GM23248 (cell line): ENCODE results near the gene RNF26. TPM values are rescaled to one million over a fixed set of nuclear protein-coding genes. Genes with fewer than 3 reads are reported as not detected.

ENCODE experiments used
- DNase-seq: peaks from one replicate; pipeline ENCODE4 v3.0.0-alpha.2; 2015
- H2AFZ ChIP-seq: fragments of 200-600 bp; sonication (generic); 2 replicates; pipeline ENCODE4 v1.6.1; 2016; ENCODE audit warnings: antibody characterized with exemption
- H3F3A ChIP-seq: fragments of 200-600 bp; sonication (generic); 2 replicates; pipeline ENCODE4 v1.6.1; 2016; ENCODE audit warnings: mild to moderate bottlenecking, antibody characterized with exemption, mixed run types; ENCODE audit not compliant: insufficient read depth
- H3K27ac ChIP-seq: fragments of 200-600 bp; sonication (generic); 2 replicates; pipeline ENCODE4 v1.5.1; 2016; ENCODE audit warnings: mild to moderate bottlenecking
- H3K27me3 ChIP-seq: fragments of 200-600 bp; sonication (generic); replicated peaks from 2 replicates; pipeline ENCODE4 v1.6.1; 2016; ENCODE audit warnings: mild to moderate bottlenecking; ENCODE audit not compliant: insufficient read depth
- H3K36me3 ChIP-seq: fragments of 200-600 bp; sonication (generic); 2 replicates; pipeline ENCODE4 v1.6.1; 2016; ENCODE audit warnings: low read depth, mild to moderate bottlenecking
- H3K4me1 ChIP-seq: fragments of 200-600 bp; sonication (generic); 2 replicates; pipeline ENCODE4 v1.6.1; 2016; ENCODE audit warnings: mild to moderate bottlenecking; ENCODE audit not compliant: insufficient read depth
- H3K4me2 ChIP-seq: fragments of 200-600 bp; sonication (generic); one replicate; pipeline ENCODE4 v1.6.1; 2016; ENCODE audit warnings: mild to moderate bottlenecking; ENCODE audit not compliant: unreplicated experiment
- H3K4me3 ChIP-seq: fragments of 200-600 bp; sonication (generic); 2 replicates; pipeline ENCODE4 v1.5.1; 2016; ENCODE audit warnings: mild to moderate bottlenecking
- H3K79me2 ChIP-seq: fragments of 200-600 bp; sonication (generic); 2 replicates; pipeline ENCODE4 v1.6.1; 2016; ENCODE audit warnings: mild to moderate bottlenecking; ENCODE audit not compliant: insufficient read depth
- H3K9ac ChIP-seq: fragments of 200-600 bp; sonication (generic); 2 replicates; pipeline ENCODE4 v1.6.1; 2016; ENCODE audit warnings: mild to moderate bottlenecking
- H3K9me2 ChIP-seq: fragments of 200-600 bp; sonication (generic); 2 replicates; pipeline ENCODE4 v1.6.1; 2016; ENCODE audit warnings: mixed run types, mild to moderate bottlenecking, moderate library complexity; ENCODE audit not compliant: insufficient read depth
- H3K9me3 ChIP-seq: fragments of 200-600 bp; sonication (generic); one replicate; pipeline ENCODE4 v1.6.1; 2017; ENCODE audit warnings: low read depth
- H4K20me1 ChIP-seq: fragments of 200-600 bp; sonication (generic); 2 replicates; pipeline ENCODE4 v1.6.0; 2016; ENCODE audit not compliant: insufficient read depth
- EZH2 ChIP-seq: fragments of 200-600 bp; sonication (generic); IDR thresholded peaks from 2 replicates; pipeline ENCODE4 v1.6.1; 2018; ENCODE audit warnings: antibody characterized with exemption, mild to moderate bottlenecking; ENCODE audit not compliant: insufficient read depth, poor library complexity, severe bottlenecking
- EZH2phosphoT487 ChIP-seq: fragments of 200-600 bp; sonication (generic); IDR thresholded peaks from 2 replicates; pipeline ENCODE4 v1.6.1; 2018; ENCODE audit warnings: antibody characterized with exemption, moderate library complexity, mild to moderate bottlenecking, low read depth; ENCODE audit not compliant: insufficient read depth
- WGBS, 2 experiments: methylation state at CpG; one replicate each; pipeline ENCODE4 v1.1.6; 2015 to 2017; ENCODE audit warnings: low lambda C conversion rate in 2 of 2, low coverage in 1 of 2; ENCODE audit errors: missing lambda C conversion rate in 2 of 2; 5-methylcytosine and 5-hydroxymethylcytosine counted together
- in situ Hi-C: fragments of 300-500 bp; cut with MboI; formaldehyde crosslinking; loops from 2 replicates; pipeline ENCODE4 v1.15.0; 2020
- polyA plus RNA-seq: library from polyadenylated mRNA; unstranded; fragments of >200 nt; fragmentation: Nextera tagmentation; extraction: Ambion mirVana; gene quantifications from 2 replicates; pipeline ENCODE4 v1.2.1, GENCODE V29; 2016
- total RNA-seq: library from RNA; depleted of rRNA; stranded (reverse); fragments of >200 nt; shearing (Covaris generic); gene quantifications from 2 replicates; pipeline ENCODE4 v1.2.3, GENCODE V29; 2014

Gene RNF26
- total and polyA plus RNA-seq, 2 experiments from 2014 or later = 8.0 to 49.5 TPM

GRCh38 chr11:119310682-119311052 lies 23.7 kb upstream of the RNF26 start:
- Histone ChIP-seq H4K20me1 (no peaks in the 10 kb centered on the region), H3K36me3 (no peaks in the 10 kb centered on the region), H3K9me3 (no peaks in the 10 kb centered on the region), H2AFZ (no peak overlapping the region), H3F3A (0 out of 2 replicates have a peak, but pooled peaks cover 13% of the 10 kb centered on the region), H3K27me3 (no peaks in the 10 kb centered on the region), H3K79me2 (no peaks in the 10 kb centered on the region), H3K4me3 (no peak overlapping the region), H3K9ac (no peak overlapping the region), H3K27ac (no peak overlapping the region), H3K9me2 (no peaks in the 10 kb centered on the region), H3K4me2 (no peak overlapping the region), H3K4me1 (peaks cover 11% of the 10 kb centered on the region)
- TF ChIP-seq EZH2phosphoT487 = no peak
- no peak for TF ChIP-seq EZH2
- 98 to 99% methylated on average over 13 to 20 of the region's 20 CpGs for WGBS, 2 experiments
- in situ Hi-C loops = no loop called here
- no peak for DNase-seq

- Histone ChIP-seq H3K4me2 (no peak overlapping the region), H3K36me3 (no peaks in the 10 kb centered on the region), H3K27ac (no peak overlapping the region), H4K20me1 (no peaks in the 10 kb centered on the region), H3K4me1 (peaks cover 31% of the 10 kb centered on the region), H3K9me3 (no peaks in the 10 kb centered on the region), H3F3A (peaks cover 9% of the 10 kb centered on the region; the same call in 1 of the 2 replicates), H3K4me3 (no peak overlapping the region), H3K27me3 (no peaks in the 10 kb centered on the region; the same call in 1 of the 2 replicates), H3K79me2 (no peaks in the 10 kb centered on the region), H3K9me2 (no peaks in the 10 kb centered on the region), H3K9ac (no peak overlapping the region), H2AFZ (no peak overlapping the region)
- DNase-seq = no peak
- WGBS, 2 experiments = 86 to 89% methylated on average over 17 to 18 of the region's 18 CpGs
- TF ChIP-seq EZH2phosphoT487 (no peak), EZH2 (no peak)
- in situ Hi-C loops = no loop called here
Measured at GRCh38 chr11:119314726-119315125, 19.6 kb upstream of the RNF26 start.

- Histone ChIP-seq H4K20me1 (no peaks in the 10 kb centered on the region), H2AFZ (peak overlapping the region; percentile 59; the same call in 1 of the 2 replicates), H3K9me3 (no peaks in the 10 kb centered on the region), H3K79me2 (no peaks in the 10 kb centered on the region), H3K4me1 (peaks cover 31% of the 10 kb centered on the region), H3K27ac (no peak overlapping the region), H3K9me2 (no peaks in the 10 kb centered on the region), H3K36me3 (no peaks in the 10 kb centered on the region), H3K9ac (no peak overlapping the region), H3K27me3 (no peaks in the 10 kb centered on the region; the same call in 1 of the 2 replicates), H3K4me2 (peak overlapping the region; percentile 88), H3K4me3 (peak overlapping the region; percentile 72), H3F3A (peaks cover 9% of the 10 kb centered on the region; the same call in 1 of the 2 replicates)
- in situ Hi-C loops = no loop called here
- peak; percentile 39 for DNase-seq
- no peak for TF ChIP-seq EZH2phosphoT487
- TF ChIP-seq EZH2 = no peak
- WGBS, 2 experiments = 14% methylated on average over 21 to 29 of the region's 29 CpGs
Measured at GRCh38 chr11:119315131-119316015, 19.0 kb upstream of the RNF26 start.

GRCh38 chr11:119316016-119316728 lies 18.2 kb upstream of the RNF26 start:
- H3K36me3 ChIP-seq = no peaks in the 10 kb centered on the region
- H3K4me2 ChIP-seq = peak overlapping the region; percentile 88
- H3K4me3 ChIP-seq = peak overlapping the region; percentile 72
- peak; percentile 43 for DNase-seq
- H3K4me1 ChIP-seq = peaks cover 37% of the 10 kb centered on the region
- peak overlapping the region; percentile 18; the same call in 1 of the 2 replicates for H3K9ac ChIP-seq
- in situ Hi-C loops = no loop called here
- H3K9me2 ChIP-seq = no peaks in the 10 kb centered on the region
- H3F3A ChIP-seq = peaks cover 9% of the 10 kb centered on the region; the same call in 1 of the 2 replicates
- H3K27ac ChIP-seq = no peak overlapping the region
- TF ChIP-seq EZH2phosphoT487 (0 out of 2 replicates have a peak, but pooled peaks have one; percentile 3), EZH2 (no peak)
- H4K20me1 ChIP-seq = no peaks in the 10 kb centered on the region
- no peaks in the 10 kb centered on the region; the same call in 1 of the 2 replicates for H3K27me3 ChIP-seq
- 3% methylated on average over 22 to 39 of the region's 46 CpGs for WGBS, 2 experiments
- H3K79me2 ChIP-seq = no peaks in the 10 kb centered on the region
- no peaks in the 10 kb centered on the region for H3K9me3 ChIP-seq
- H2AFZ ChIP-seq = peak overlapping the region; percentile 59
